GM23338 (cell line): Measurements from ENCODE around the gene ZNF385C.
A peak's percentile ranks its signal among the peaks of the same experiment; 100 is the strongest.

Experiments
- EZH2 ChIP-seq: fragments of 200-600 bp; sonication (generic); IDR thresholded peaks from one replicate; pipeline ENCODE4 v1.8.0; 2017; ENCODE audit warnings: antibody characterized with exemption, mild to moderate bottlenecking, low read depth; ENCODE audit not compliant: unreplicated experiment
- EZH2phosphoT487 ChIP-seq: fragments of 200-600 bp; sonication (generic); IDR thresholded peaks from one replicate; pipeline ENCODE4 v1.8.1; 2018; ENCODE audit warnings: antibody characterized with exemption; ENCODE audit not compliant: unreplicated experiment
- POLR2AphosphoS5 ChIP-seq: IDR thresholded peaks from 2 replicates; pipeline ENCODE4 v1.6.1; 2016; ENCODE audit warnings: antibody characterized with exemption, low read depth
- ZNF331 ChIP-seq: fragments of 250-450 bp; sonication (Bioruptor Pico); IDR thresholded peaks from 2 replicates; pipeline ENCODE4 v1.5.0; 2020; ENCODE audit warnings: low read depth, mild to moderate bottlenecking, moderate library complexity
- TF ChIP-seq, protein P1 (sequence below), 2 experiments: fragments of 200-600 bp in 1 of 2; sonication (generic) in 1 of 2; conservative IDR thresholded peaks; 2 replicates each; pipeline versions ENCODE4 v1.5.1 to v1.6.1; 2016 to 2017; ENCODE audit warnings: antibody characterized with exemption in 2 of 2, low read depth in 2 of 2, mild to moderate bottlenecking in 2 of 2, moderate library complexity in 1 of 2

DNA sequence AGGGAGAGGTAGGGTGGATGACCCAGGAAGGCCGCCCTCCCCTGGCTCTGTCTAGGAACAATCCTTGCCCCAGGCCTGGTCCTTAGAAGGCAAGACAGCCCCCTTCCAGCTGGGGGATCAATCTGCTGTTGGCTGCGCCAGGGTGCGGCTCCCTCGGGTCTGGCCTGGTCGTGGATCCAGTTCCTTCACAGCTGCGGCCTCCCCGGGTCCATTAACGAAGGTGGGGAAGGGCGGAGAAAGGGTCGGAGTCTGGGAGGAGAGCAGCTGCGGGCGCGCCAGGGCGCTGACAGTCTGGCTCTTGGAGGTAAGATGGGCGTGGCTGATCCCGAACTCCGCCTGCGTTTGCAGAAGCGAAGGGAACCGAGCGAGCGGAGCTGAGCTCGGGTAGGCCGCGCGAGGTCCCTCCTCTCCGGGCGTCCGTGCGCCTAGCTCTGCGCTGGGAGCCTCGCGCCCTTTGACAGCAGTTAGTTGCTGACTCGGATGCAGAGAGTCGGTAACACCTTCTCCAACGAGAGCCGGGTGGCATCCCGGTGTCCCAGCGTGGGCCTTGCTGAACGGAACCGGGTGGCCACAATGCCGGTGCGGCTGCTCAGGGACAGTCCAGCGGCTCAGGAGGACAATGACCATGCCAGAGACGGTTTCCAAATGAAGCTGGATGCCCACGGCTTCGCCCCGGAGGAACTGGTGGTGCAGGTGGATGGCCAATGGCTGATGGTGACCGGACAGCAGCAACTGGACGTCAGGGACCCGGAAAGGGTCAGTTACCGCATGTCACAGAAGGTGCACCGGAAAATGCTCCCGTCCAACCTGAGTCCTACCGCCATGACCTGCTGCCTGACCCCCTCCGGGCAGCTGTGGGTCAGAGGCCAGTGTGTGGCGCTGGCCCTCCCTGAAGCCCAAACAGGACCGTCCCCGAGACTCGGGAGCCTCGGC is 24.4 kb upstream of the ZNF385C start, which contains the start of gene HSPB9:
- TF ChIP-seq, protein P1, sequence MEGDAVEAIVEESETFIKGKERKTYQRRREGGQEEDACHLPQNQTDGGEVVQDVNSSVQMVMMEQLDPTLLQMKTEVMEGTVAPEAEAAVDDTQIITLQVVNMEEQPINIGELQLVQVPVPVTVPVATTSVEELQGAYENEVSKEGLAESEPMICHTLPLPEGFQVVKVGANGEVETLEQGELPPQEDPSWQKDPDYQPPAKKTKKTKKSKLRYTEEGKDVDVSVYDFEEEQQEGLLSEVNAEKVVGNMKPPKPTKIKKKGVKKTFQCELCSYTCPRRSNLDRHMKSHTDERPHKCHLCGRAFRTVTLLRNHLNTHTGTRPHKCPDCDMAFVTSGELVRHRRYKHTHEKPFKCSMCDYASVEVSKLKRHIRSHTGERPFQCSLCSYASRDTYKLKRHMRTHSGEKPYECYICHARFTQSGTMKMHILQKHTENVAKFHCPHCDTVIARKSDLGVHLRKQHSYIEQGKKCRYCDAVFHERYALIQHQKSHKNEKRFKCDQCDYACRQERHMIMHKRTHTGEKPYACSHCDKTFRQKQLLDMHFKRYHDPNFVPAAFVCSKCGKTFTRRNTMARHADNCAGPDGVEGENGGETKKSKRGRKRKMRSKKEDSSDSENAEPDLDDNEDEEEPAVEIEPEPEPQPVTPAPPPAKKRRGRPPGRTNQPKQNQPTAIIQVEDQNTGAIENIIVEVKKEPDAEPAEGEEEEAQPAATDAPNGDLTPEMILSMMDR (conservative IDR thresholded peaks at IDR 0.05; ENCODE audit: low read depth in 2 of 2), result peak in 1 of 2 experiments; percentile 17; a peak in 2 of 4 replicates
- peak; percentile 40; the same call in 1 of the 2 replicates for TF ChIP-seq POLR2AphosphoS5
- no peak for TF ChIP-seq EZH2phosphoT487
- no peak for TF ChIP-seq EZH2
- no peak for TF ChIP-seq ZNF331 (CRISPR knock-in tag)
